Ishikawa (cell line): ENCODE data around the gene ZNF488.

ENCODE experiments used
- CEBPB ChIP-seq: IDR thresholded peaks from 2 replicates; pipeline ENCODE4 v1.6.1; 2012
- CREB1 ChIP-seq: IDR thresholded peaks from 2 replicates; pipeline ENCODE4 v1.6.1; 2012; ENCODE audit warnings: low read depth
- EGR1 ChIP-seq: IDR thresholded peaks from 2 replicates; pipeline ENCODE4 v1.6.1; 2012
- EP300 ChIP-seq: IDR thresholded peaks from 2 replicates; pipeline ENCODE4 v1.6.1; 2012; ENCODE audit warnings: borderline replicate concordance
- FOXM1 ChIP-seq: IDR thresholded peaks from 2 replicates; pipeline ENCODE4 v1.6.1; 2012; ENCODE audit warnings: low read depth, borderline replicate concordance
- NFIC ChIP-seq: IDR thresholded peaks from 2 replicates; pipeline ENCODE4 v1.6.1; 2012
- RAD21 ChIP-seq: IDR thresholded peaks from 2 replicates; pipeline ENCODE4 v1.6.1; 2012; ENCODE audit warnings: low read depth
- TAF1 ChIP-seq: IDR thresholded peaks from 2 replicates; pipeline ENCODE4 v1.6.1; 2012; ENCODE audit warnings: low read depth, mild to moderate bottlenecking
- TCF12 ChIP-seq: IDR thresholded peaks from 2 replicates; pipeline ENCODE4 v1.6.1; 2012; ENCODE audit warnings: low read depth
- TEAD4 ChIP-seq: IDR thresholded peaks from 2 replicates; pipeline ENCODE4 v1.6.1; 2012
- YY1 ChIP-seq: IDR thresholded peaks from 2 replicates; pipeline ENCODE4 v1.6.1; 2012; ENCODE audit warnings: low read depth
- ZBTB7A ChIP-seq: IDR thresholded peaks from 2 replicates; pipeline ENCODE4 v1.6.1; 2012; ENCODE audit warnings: low read depth
- TF ChIP-seq, protein P1 (sequence below): IDR thresholded peaks from 2 replicates; pipeline ENCODE4 v1.6.1; 2012; ENCODE audit warnings: low read depth, mild to moderate bottlenecking
- TF ChIP-seq, protein P2 (sequence below): IDR thresholded peaks from 2 replicates; pipeline ENCODE4 v1.6.1; 2012
- TF ChIP-seq, protein P3 (sequence below): IDR thresholded peaks from 2 replicates; pipeline ENCODE4 v1.6.1; 2012

The ZNF488 gene

DNA sequence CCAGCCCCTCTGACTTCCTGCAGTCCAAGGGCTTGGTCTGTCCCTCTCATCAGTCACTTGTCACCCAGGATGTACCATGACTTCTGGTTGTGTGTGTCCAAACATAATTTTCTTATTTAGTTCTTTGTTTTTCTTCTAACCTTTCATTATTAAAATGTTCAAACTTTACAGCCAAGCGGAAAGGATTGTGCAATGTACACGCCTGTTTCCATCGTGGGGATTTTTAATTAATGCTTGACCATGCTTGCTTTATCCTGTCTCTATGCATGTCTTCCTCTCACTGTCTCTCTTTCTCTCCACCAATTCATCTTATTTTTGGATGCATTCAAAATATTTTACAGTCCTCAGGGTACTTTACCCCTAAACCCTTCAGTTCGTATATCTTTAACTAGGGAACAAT lies 26.2 kb upstream of the ZNF488 start:
- TF ChIP-seq EGR1 (no peak), TAF1 (no peak), CREB1 (no peak), RAD21 (no peak)
- TF ChIP-seq, protein P1, sequence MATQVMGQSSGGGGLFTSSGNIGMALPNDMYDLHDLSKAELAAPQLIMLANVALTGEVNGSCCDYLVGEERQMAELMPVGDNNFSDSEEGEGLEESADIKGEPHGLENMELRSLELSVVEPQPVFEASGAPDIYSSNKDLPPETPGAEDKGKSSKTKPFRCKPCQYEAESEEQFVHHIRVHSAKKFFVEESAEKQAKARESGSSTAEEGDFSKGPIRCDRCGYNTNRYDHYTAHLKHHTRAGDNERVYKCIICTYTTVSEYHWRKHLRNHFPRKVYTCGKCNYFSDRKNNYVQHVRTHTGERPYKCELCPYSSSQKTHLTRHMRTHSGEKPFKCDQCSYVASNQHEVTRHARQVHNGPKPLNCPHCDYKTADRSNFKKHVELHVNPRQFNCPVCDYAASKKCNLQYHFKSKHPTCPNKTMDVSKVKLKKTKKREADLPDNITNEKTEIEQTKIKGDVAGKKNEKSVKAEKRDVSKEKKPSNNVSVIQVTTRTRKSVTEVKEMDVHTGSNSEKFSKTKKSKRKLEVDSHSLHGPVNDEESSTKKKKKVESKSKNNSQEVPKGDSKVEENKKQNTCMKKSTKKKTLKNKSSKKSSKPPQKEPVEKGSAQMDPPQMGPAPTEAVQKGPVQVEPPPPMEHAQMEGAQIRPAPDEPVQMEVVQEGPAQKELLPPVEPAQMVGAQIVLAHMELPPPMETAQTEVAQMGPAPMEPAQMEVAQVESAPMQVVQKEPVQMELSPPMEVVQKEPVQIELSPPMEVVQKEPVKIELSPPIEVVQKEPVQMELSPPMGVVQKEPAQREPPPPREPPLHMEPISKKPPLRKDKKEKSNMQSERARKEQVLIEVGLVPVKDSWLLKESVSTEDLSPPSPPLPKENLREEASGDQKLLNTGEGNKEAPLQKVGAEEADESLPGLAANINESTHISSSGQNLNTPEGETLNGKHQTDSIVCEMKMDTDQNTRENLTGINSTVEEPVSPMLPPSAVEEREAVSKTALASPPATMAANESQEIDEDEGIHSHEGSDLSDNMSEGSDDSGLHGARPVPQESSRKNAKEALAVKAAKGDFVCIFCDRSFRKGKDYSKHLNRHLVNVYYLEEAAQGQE, result no peak
- TF ChIP-seq, protein P2, sequence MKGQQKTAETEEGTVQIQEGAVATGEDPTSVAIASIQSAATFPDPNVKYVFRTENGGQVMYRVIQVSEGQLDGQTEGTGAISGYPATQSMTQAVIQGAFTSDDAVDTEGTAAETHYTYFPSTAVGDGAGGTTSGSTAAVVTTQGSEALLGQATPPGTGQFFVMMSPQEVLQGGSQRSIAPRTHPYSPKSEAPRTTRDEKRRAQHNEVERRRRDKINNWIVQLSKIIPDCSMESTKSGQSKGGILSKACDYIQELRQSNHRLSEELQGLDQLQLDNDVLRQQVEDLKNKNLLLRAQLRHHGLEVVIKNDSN, result no peak

DNA sequence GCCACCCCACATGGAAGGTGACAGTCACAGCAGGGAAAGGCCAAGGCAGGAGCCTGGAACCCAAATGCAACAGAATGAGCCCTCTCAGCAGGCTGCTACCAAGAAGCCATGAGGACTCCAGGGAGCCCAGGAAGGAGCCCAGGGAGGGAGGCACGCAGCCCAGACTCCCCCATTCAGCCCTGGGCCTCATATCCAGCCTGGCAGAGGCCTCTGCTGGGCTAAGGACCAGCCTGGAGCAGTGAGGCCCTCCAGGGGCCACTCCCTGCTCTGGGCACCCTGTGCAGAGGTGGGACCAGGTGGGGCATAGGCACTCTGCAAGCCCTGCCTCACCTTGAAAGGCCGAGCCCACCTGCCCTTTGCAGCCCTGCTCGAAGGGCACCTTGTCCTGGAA lies 25.8 kb upstream of the ZNF488 start:
- TF ChIP-seq EP300 (no peak), TEAD4 (no peak), EGR1 (no peak), FOXM1 (no peak), NFIC (no peak), RAD21 (no peak), YY1 (no peak), ZBTB7A (no peak), CREB1 (no peak), CEBPB (no peak), TCF12 (no peak), TAF1 (no peak)
- TF ChIP-seq, protein P2, result no peak
- TF ChIP-seq, protein P1, result no peak
- TF ChIP-seq, protein P3, sequence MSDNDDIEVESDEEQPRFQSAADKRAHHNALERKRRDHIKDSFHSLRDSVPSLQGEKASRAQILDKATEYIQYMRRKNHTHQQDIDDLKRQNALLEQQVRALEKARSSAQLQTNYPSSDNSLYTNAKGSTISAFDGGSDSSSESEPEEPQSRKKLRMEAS, result no peak

DNA sequence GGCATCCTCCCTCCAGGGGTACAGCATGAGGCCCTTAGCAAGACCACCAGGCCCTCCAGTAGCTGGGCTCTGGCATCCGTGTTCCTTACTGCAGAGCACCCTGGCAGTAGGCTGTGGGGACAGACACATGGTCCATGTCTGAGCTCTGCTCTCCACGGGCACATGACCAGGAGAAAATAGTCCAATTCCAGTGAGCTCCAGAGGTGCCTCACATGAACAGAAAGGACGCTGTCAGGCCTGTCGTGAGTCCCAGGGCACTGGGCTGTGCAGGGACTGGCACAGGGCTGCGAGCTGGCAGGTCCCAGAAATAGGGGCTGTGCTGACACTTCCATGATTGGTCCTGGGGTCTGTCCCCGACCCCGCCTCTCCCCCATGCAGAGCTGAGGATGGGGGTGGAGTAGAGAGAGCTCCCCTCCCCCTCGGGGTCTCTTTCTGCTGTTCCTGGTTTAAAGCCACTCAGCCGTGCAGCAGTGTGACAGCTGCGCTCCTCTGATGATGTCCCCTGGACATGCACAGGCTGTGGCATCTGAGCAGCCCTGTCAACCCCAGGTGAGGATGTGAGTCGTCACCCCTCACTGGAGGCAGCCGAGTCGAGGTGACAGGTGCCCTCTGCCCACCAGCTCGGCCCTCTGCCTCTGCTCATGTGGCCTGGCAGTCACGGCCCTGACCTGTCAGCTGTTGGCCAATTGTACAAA lies 25.2 kb upstream of the ZNF488 start:
- TF ChIP-seq TAF1, result no peak
- no peak for TF ChIP-seq YY1
- TF ChIP-seq, protein P2, result no peak
- no peak for TF ChIP-seq TEAD4
- TF ChIP-seq TCF12, result no peak
- TF ChIP-seq RAD21, result no peak
- TF ChIP-seq EP300, result no peak
- TF ChIP-seq ZBTB7A, result no peak
- TF ChIP-seq CREB1, result no peak
- no peak for TF ChIP-seq EGR1
- TF ChIP-seq, protein P3, result no peak
- TF ChIP-seq, protein P1, result no peak
- TF ChIP-seq FOXM1, result no peak
- no peak for TF ChIP-seq CEBPB
- TF ChIP-seq NFIC, result no peak

DNA sequence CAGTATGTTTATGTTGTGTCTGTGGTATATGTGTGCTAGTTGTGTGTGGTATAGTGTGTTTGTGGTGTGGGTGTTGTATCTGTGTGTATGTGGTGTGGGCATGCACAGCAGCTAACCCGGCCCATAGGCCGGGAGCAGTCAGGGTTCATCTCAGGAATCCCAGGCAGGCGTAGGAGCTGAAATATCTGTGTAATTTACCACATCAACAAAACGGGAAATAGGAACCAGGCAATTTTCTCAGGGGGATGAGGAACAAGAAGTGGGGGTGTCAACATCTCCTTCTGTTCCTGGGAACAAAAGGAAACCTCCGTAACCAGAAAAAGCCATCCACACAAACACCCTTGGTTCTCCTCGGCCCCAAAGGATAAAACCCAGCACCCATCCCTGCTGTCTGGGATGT lies 24.5 kb upstream of the ZNF488 start:
- TF ChIP-seq CREB1, result no peak
- TF ChIP-seq EGR1, result no peak
- no peak for TF ChIP-seq EP300
- TF ChIP-seq, protein P1, result no peak
- TF ChIP-seq TEAD4, result no peak
- no peak for TF ChIP-seq NFIC
- TF ChIP-seq ZBTB7A, result no peak
- TF ChIP-seq, protein P3, result no peak
- no peak for TF ChIP-seq TCF12
- no peak for TF ChIP-seq FOXM1
- no peak for TF ChIP-seq CEBPB
- TF ChIP-seq RAD21, result no peak
